ENCODE measurements around the gene AJAP1.

The AJAP1 gene

DNA sequence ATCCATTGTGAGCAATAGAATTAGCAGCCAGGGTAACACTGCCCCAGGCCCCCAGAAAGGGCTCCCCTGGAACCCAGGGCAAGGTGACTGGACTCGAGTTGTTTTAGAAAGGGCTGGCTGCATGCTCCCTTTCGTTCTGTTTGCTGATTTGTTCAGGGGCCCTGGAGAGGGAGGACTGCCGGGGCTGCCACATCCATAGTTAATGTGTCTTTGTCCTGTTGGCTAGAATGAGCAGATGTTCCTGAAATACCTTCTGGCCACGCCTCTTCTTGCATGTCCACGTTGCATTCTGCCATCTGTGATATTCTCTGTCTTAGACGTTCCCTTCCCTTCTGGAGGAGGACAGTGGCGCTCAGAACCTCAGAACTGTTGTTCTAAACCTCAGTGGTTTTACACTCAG, 118.8 kb downstream of the AJAP1 start:
- TF ChIP-seq, protein P1, sequence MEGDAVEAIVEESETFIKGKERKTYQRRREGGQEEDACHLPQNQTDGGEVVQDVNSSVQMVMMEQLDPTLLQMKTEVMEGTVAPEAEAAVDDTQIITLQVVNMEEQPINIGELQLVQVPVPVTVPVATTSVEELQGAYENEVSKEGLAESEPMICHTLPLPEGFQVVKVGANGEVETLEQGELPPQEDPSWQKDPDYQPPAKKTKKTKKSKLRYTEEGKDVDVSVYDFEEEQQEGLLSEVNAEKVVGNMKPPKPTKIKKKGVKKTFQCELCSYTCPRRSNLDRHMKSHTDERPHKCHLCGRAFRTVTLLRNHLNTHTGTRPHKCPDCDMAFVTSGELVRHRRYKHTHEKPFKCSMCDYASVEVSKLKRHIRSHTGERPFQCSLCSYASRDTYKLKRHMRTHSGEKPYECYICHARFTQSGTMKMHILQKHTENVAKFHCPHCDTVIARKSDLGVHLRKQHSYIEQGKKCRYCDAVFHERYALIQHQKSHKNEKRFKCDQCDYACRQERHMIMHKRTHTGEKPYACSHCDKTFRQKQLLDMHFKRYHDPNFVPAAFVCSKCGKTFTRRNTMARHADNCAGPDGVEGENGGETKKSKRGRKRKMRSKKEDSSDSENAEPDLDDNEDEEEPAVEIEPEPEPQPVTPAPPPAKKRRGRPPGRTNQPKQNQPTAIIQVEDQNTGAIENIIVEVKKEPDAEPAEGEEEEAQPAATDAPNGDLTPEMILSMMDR (IDR thresholded peaks at IDR 0.05; ENCODE audit: borderline replicate concordance, insufficient read depth, low read depth, low read length) = no peak

DNA sequence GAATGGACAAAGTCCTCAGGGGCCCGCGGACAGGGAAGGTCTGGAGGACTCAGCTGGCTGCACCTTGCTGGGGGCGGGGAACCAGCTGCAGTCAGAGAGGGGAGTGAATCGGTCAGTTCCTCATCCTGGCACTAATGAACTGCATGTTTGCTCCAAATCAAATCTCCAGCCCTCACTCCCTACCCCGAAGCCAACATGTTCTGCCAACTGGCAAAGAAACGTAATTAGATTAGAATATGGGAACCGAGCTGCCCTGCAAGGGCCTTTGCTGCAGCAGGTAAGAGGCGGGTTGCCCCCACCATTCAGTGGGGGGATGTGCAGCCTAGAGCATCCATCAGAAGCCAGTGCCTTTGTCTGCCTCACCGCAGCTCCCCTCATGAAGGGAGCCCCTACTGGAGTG, 121.1 kb downstream of the AJAP1 start:
- TF ChIP-seq, protein P1 (IDR thresholded peaks at IDR 0.05; ENCODE audit: borderline replicate concordance, insufficient read depth, low read depth, low read length) = no peak
- H3K4me3 ChIP-seq (ENCODE audit: low read depth, low read length) = no peak overlapping the region

More for the DNA sequence above, 118.8 kb downstream of the AJAP1 start:
- H3K4me3 ChIP-seq (ENCODE audit: low read depth, low read length) = no peak overlapping the region

DNA sequence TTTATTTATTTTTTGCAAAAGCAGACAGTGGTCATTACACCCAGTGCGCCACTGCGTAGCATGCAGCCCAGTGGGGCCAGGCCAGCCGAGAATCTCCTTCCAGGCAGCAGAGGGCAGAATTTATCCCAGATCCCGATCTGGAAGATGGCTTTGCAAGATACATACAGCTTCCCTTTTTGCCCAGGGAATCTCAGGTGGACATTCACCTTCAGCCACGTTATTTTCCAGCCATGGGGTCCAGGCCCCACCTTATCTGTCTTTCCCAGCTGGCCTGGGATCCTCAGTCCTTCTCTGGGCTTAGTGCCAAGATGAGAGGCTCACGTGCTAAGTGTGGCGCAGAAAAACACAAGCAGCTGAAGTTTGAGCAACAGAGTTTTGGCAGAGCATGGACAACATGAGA, 123.6 kb downstream of the AJAP1 start:
- no peak overlapping the region for H3K4me3 ChIP-seq (ENCODE audit: low read depth, low read length)
- TF ChIP-seq, protein P1 (IDR thresholded peaks at IDR 0.05; ENCODE audit: borderline replicate concordance, insufficient read depth, low read depth, low read length) = no peak; the same call in 1 of the 2 replicates

DNA sequence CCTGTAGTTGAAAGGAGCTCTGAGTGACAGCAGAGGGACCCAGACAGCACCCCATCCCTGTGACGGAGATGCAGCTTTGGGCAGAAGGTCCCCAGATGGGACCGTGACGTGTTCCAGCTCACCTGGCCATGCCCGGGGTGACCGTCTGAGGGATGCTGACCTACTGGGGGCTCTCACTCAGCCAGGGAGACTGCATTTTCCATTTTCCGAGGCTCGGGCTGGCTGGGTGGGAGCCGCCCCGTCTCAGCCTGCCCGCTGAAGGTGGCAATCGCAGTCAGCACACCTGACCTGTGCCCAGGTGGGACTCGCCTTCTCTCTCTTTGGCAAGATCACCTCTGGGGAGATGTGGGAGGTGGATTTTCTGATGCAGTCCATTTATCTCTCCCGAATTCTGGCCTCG, 127.2 kb downstream of the AJAP1 start:
- no peak overlapping the region for H3K4me3 ChIP-seq (ENCODE audit: low read depth, low read length)
- TF ChIP-seq, protein P1 (IDR thresholded peaks at IDR 0.05; ENCODE audit: borderline replicate concordance, insufficient read depth, low read depth, low read length) = no peak

DNA sequence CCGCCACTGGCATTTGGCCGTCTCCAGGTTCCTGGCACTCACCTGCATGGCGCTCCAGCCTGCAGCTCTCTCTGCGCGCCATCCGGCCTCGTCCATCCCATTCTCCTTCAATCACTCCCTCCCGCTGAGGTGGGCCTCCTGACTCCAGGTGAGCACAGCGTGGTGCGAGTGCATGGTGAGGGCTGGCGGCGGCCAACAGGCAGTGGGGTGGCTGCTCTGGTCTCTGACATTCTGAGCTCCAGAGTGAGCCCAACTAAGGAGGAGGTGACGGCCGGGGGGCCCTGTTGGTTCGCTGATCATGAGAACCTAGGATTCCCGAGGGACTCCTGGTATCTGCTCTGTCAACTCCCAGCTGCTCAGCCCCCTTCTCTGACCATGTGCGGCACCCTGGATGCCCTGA, 130.4 kb downstream of the AJAP1 start:
- TF ChIP-seq, protein P1 (IDR thresholded peaks at IDR 0.05; ENCODE audit: borderline replicate concordance, insufficient read depth, low read depth, low read length) = no peak

DNA sequence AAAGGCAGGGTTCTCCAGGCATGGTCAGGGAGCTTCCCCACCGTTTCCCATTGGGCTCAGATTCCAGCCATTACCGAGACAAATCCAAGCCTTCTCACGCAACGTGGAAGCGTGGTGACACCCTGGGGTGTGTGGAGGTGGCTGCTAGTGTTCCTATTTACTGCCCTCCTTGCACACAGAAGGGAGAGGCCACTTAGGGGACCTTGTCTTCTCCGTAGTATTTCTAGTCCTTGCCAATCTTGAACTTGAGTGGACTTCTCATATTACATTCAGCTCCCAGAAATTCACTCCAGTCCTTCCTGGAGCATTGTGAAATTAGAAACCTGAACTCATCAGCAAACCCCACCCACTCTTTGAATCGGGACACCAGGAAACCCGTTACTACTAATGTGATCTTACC, 131.6 kb downstream of the AJAP1 start:
- no peak overlapping the region for H3K4me3 ChIP-seq (ENCODE audit: low read depth, low read length)
- TF ChIP-seq, protein P1 (IDR thresholded peaks at IDR 0.05; ENCODE audit: borderline replicate concordance, insufficient read depth, low read depth, low read length) = no peak

More for the DNA sequence above, 130.4 kb downstream of the AJAP1 start:
- no peak overlapping the region for H3K4me3 ChIP-seq (ENCODE audit: low read depth, low read length)

DNA sequence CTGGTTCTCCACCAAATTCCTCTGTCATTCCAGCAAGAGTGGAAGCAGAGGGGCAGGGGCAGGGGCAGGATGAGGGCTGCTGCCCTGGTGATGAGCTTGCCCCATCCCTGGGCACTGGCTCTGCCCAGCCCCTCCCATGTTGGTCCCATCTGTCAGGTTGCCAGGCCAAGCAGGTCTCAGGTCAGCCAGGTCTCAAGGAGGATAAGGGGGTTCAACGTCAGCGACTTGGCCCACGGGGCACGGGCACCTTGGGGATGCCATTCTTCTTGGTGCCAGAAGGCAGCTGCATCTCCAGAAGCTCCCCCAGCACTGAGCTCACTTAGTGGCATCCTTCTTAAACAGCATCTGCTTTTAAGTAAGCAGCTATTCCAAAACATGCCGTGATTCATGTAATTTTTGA, 133.1 kb downstream of the AJAP1 start:
- TF ChIP-seq, protein P1 (IDR thresholded peaks at IDR 0.05; ENCODE audit: borderline replicate concordance, insufficient read depth, low read depth, low read length) = no peak
- H3K4me3 ChIP-seq (ENCODE audit: low read depth, low read length) = no peak overlapping the region
